ENCODE results near the gene PIAS4.

PIAS4 gene

GRCh38 chr19:4084547-4084877, 77.0 kb downstream of the PIAS4 start:
- H3K79me2 ChIP-seq (ENCODE audit: control insufficient read depth, low read length), result no peaks in the 10 kb centered on the region
- no peak overlapping the region for H3K4me3 ChIP-seq (ENCODE audit: low read length)

GRCh38 chr19:4086411-4086867, 78.9 kb downstream of the PIAS4 start:
- Histone ChIP-seq H3K79me2 (ENCODE audit: control insufficient read depth, low read length) (no peaks in the 10 kb centered on the region), H3K4me2 (ENCODE audit: low read length) (no peak overlapping the region), H3K36me3 (ENCODE audit: control insufficient read depth, low read length) (peaks cover 12% of the 10 kb centered on the region; the same call in 1 of the 2 replicates), H4K20me1 (ENCODE audit: control insufficient read depth, insufficient read depth, low read depth, low read length) (no peaks in the 10 kb centered on the region), H3K9me2 (replicated peaks; ENCODE audit: control insufficient read depth, low read length) (no peaks in the 10 kb centered on the region), H3K27me3 (ENCODE audit: control insufficient read depth, low read length) (no peaks in the 10 kb centered on the region), H3K4me1 (ENCODE audit: control insufficient read depth, low read length) (peaks cover 8% of the 10 kb centered on the region), H3K9me3 (ENCODE audit: control insufficient read depth, insufficient read depth, low read length) (no peaks in the 10 kb centered on the region), H3K4me3 (ENCODE audit: low read length) (no peak overlapping the region), H3F3A (ENCODE audit: control insufficient read depth, insufficient read depth) (no peaks in the 10 kb centered on the region), H3K27ac (ENCODE audit: low read depth, low read length) (no peak overlapping the region)
- TF ChIP-seq CTCF (IDR thresholded peaks at IDR 0.05; ENCODE audit: low read depth, low read length, poor library complexity, severe bottlenecking) (no peak), EZH2phosphoT487 (IDR thresholded peaks at IDR 0.05; ENCODE audit: borderline replicate concordance, low read length) (no peak)

More at GRCh38 chr19:4084547-4084877, 77.0 kb downstream of the PIAS4 start:
- Histone ChIP-seq H3K27me3 (ENCODE audit: control insufficient read depth, low read length) (no peaks in the 10 kb centered on the region), H3F3A (ENCODE audit: control insufficient read depth, insufficient read depth) (no peaks in the 10 kb centered on the region), H3K4me1 (ENCODE audit: control insufficient read depth, low read length) (peaks cover 8% of the 10 kb centered on the region), H3K36me3 (ENCODE audit: control insufficient read depth, low read length) (peaks cover 4% of the 10 kb centered on the region; the same call in 1 of the 2 replicates), H3K27ac (ENCODE audit: low read depth, low read length) (no peak overlapping the region), H3K9me2 (replicated peaks; ENCODE audit: control insufficient read depth, low read length) (no peaks in the 10 kb centered on the region), H3K9me3 (ENCODE audit: control insufficient read depth, insufficient read depth, low read length) (no peaks in the 10 kb centered on the region), H4K20me1 (ENCODE audit: control insufficient read depth, insufficient read depth, low read depth, low read length) (no peaks in the 10 kb centered on the region), H3K4me2 (ENCODE audit: low read length) (no peak overlapping the region)
- no peak for TF ChIP-seq CTCF (IDR thresholded peaks at IDR 0.05; ENCODE audit: low read depth, low read length, poor library complexity, severe bottlenecking)
- TF ChIP-seq EZH2phosphoT487 (IDR thresholded peaks at IDR 0.05; ENCODE audit: borderline replicate concordance, low read length), result no peak

GRCh38 chr19:4087787-4088679, 80.5 kb downstream of the PIAS4 start:
- Histone ChIP-seq H3K27me3 (ENCODE audit: control insufficient read depth, low read length) (no peaks in the 10 kb centered on the region), H3K9me3 (ENCODE audit: control insufficient read depth, insufficient read depth, low read length) (no peaks in the 10 kb centered on the region), H3K79me2 (ENCODE audit: control insufficient read depth, low read length) (no peaks in the 10 kb centered on the region), H3K4me1 (ENCODE audit: control insufficient read depth, low read length) (peaks cover 8% of the 10 kb centered on the region), H4K20me1 (ENCODE audit: control insufficient read depth, insufficient read depth, low read depth, low read length) (no peaks in the 10 kb centered on the region), H3K4me3 (ENCODE audit: low read length) (no peak overlapping the region), H3K36me3 (ENCODE audit: control insufficient read depth, low read length) (peaks cover 16% of the 10 kb centered on the region; the same call in 1 of the 2 replicates), H3F3A (ENCODE audit: control insufficient read depth, insufficient read depth) (no peaks in the 10 kb centered on the region), H3K9me2 (replicated peaks; ENCODE audit: control insufficient read depth, low read length) (no peaks in the 10 kb centered on the region), H3K4me2 (ENCODE audit: low read length) (no peak overlapping the region), H3K27ac (ENCODE audit: low read depth, low read length) (no peak overlapping the region)
- no peak for TF ChIP-seq CTCF (IDR thresholded peaks at IDR 0.05; ENCODE audit: low read depth, low read length, poor library complexity, severe bottlenecking)
